Testis (tissue), 2 donors: ENCODE measurements around the gene EFCAB12.

Experiments used
- POLR2A ChIP-seq: fragments of 450-650 bp; IDR thresholded peaks from one replicate; pipeline ENCODE4 v1.6.1; 2017; ENCODE audit warnings: antibody characterized with exemption, mild to moderate bottlenecking, moderate library complexity
- TF ChIP-seq, protein P1 (sequence below), 3 experiments: fragments of 450-650 bp in 2 of 3; fragments of 200-600 bp in 1 of 3; sonication (generic) in 1 of 3; IDR thresholded peaks; one replicate each; pipeline ENCODE4 v1.5.1; 2016 to 2019; ENCODE audit warnings: antibody characterized with exemption in 3 of 3, mild to moderate bottlenecking in 2 of 3, moderate library complexity in 1 of 3

DNA sequence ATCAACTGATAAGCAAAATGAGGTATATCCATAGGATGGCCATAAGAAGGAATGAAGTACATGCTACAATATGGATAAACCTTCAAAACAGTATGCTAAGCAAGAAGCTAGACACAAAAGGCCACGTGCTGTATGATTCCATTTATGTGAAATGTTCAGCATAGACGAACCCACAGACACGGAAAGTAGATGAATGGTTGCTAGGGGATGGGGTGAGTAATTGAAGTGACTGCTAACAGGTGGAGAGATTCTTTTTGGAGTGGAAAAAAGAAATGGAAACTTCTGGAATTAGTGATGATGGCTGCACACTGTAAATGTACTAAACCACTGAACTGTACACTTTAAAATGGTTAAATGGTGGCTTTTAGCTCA, 630 bp upstream of the EFCAB12 start:
- TF ChIP-seq, protein P1, sequence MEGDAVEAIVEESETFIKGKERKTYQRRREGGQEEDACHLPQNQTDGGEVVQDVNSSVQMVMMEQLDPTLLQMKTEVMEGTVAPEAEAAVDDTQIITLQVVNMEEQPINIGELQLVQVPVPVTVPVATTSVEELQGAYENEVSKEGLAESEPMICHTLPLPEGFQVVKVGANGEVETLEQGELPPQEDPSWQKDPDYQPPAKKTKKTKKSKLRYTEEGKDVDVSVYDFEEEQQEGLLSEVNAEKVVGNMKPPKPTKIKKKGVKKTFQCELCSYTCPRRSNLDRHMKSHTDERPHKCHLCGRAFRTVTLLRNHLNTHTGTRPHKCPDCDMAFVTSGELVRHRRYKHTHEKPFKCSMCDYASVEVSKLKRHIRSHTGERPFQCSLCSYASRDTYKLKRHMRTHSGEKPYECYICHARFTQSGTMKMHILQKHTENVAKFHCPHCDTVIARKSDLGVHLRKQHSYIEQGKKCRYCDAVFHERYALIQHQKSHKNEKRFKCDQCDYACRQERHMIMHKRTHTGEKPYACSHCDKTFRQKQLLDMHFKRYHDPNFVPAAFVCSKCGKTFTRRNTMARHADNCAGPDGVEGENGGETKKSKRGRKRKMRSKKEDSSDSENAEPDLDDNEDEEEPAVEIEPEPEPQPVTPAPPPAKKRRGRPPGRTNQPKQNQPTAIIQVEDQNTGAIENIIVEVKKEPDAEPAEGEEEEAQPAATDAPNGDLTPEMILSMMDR (IDR thresholded peaks at IDR 0.05), result no peak
- no peak for TF ChIP-seq POLR2A
